Activated CD4-positive, alpha-beta memory T cell treated with anti-CD3 and anti-CD28 coated beads for 36 hours (primary cell): Measurements from ENCODE around the gene CCDC102A. TPM values are rescaled to one million over a fixed set of nuclear protein-coding genes. Genes with fewer than 3 reads are reported as not detected.

Experiments used
- CTCF ChIA-PET: fragments of 350-600 bp; sonication (Branson Sonifier 250); formaldehyde crosslinking; loops from one replicate; lab custom pipeline; 2021; ENCODE audit warnings: antibody characterized with exemption, inconsistent platforms; lab: Charles Lee
- POLR2A ChIA-PET: fragments of 350-600 bp; sonication (Branson Sonifier 250); formaldehyde crosslinking; loops from one replicate; lab custom pipeline; 2021; ENCODE audit warnings: antibody characterized with exemption; lab: Charles Lee
- DNase-seq: peaks from one replicate; pipeline ENCODE4 v3.0.0-alpha.2; 2020
- H3K27ac Mint-ChIP-seq: one replicate; pipeline ENCODE4 v1.8.0; 2021; ENCODE audit warnings: mixed read lengths
- H3K27me3 Mint-ChIP-seq: one replicate; pipeline ENCODE4 v1.8.0; 2021; ENCODE audit warnings: mixed read lengths
- H3K36me3 Mint-ChIP-seq: one replicate; pipeline ENCODE4 v1.8.0; 2021; ENCODE audit warnings: mixed read lengths
- H3K4me1 Mint-ChIP-seq: one replicate; pipeline ENCODE4 v1.8.0; 2021; ENCODE audit warnings: low read depth, mixed read lengths
- H3K4me3 Mint-ChIP-seq: one replicate; pipeline ENCODE4 v1.8.0; 2021; ENCODE audit warnings: mild to moderate bottlenecking, mixed read lengths
- H3K9me3 Mint-ChIP-seq: one replicate; pipeline ENCODE4 v1.8.0; 2021; ENCODE audit warnings: mixed read lengths
- intact Hi-C: fragments of 100-400 bp; cut with micrococcal nuclease; formaldehyde crosslinking; loops from one replicate; pipeline ENCODE4 v1.15.1; 2023
- total RNA-seq, 2 experiments: library from RNA; stranded (reverse); gene quantifications; one replicate each; pipeline ENCODE4 v1.2.3, GENCODE V29; 2021

Gene CCDC102A
- total RNA-seq, 2 experiments from 2014 or later, result 7.0 to 7.9 TPM

DNA sequence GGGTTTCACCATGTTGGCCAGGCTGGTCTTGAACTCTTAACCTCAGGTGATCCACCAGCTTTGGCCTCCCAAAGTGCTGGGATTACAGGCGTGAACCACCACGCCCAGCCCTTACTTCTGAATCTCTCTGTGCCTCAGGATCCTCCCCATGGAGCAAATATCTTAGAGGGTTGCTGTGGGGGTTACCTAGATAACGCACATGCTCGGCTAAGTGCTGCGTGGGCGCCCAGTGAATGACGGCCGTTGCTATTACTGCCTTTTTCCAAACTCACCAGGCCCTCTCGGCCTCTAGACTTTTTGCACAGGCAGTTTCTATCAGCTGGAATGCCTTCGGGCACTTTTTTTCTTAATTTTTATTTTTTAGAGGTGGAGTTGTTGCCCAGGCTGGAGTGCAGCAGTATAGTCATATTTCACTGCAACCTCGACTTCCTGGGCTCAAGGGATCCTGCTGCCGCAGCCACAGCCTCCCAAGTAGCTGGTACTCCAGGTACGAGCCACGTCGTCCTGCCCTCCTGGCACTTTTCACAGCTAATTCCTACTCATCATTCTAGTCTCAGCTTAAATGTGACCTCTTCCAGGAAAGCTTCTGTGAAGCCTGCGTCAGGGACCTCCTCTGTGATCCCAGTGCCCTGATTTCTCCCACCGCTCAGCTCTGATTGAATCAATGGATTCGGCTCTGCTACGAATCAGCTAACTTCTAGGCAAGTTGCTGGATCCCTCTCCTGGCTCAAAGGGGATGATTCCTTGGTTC is 8.6 kb downstream of the CCDC102A start:
- H3K36me3 Mint-ChIP-seq, result peaks cover 3% of the 10 kb centered on the region
- H3K27ac Mint-ChIP-seq, result no peak overlapping the region
- DNase-seq, result no peak
- intact Hi-C loops, result no loop called here
- ChIA-PET POLR2A (interaction anchor here (0.8 kb wide), 1 partner anchor 65 kb away, joined by 4 read pairs; the partner anchor contains the start of gene POLR2C), CTCF (interaction anchor here (0.9 to 1.5 kb wide), 3 partner anchors 8 to 109 kb away, joined by 3 to 10 read pairs (median 6); no protein-coding TSS in a partner anchor)
- no peak overlapping the region for H3K4me3 Mint-ChIP-seq
- no peaks in the 10 kb centered on the region for H3K9me3 Mint-ChIP-seq
- peaks cover 34% of the 10 kb centered on the region for H3K4me1 Mint-ChIP-seq
- no peaks in the 10 kb centered on the region for H3K27me3 Mint-ChIP-seq

DNA sequence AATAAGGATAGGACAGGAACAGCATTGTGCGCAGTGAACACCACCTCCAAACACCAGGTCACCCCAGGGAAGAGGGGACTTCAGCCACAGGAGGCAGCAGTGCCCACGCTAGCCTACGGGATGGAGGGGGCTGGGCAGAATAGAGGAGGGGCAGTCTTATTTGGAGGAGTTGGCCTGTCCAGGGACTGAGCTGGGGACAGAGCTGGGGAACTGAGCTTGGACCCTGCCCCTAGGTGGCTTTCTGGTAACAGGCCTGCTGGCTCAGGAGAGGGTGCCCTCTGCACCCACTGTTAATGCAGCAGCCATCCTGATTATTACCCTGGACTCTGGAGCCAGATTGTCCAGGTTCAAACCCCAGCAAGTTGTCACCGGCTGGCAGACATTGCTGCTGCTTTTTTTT is 9.3 kb downstream of the CCDC102A start:
- H3K36me3 Mint-ChIP-seq, result peaks cover 3% of the 10 kb centered on the region
- POLR2A ChIA-PET, result no interaction called here
- CTCF ChIA-PET, result no interaction called here
- no peak for DNase-seq
- intact Hi-C loops, result no loop called here
- H3K27me3 Mint-ChIP-seq, result no peaks in the 10 kb centered on the region
- no peaks in the 10 kb centered on the region for H3K9me3 Mint-ChIP-seq
- no peak overlapping the region for H3K4me3 Mint-ChIP-seq
- H3K27ac Mint-ChIP-seq, result no peak overlapping the region
- H3K4me1 Mint-ChIP-seq, result peaks cover 28% of the 10 kb centered on the region

DNA sequence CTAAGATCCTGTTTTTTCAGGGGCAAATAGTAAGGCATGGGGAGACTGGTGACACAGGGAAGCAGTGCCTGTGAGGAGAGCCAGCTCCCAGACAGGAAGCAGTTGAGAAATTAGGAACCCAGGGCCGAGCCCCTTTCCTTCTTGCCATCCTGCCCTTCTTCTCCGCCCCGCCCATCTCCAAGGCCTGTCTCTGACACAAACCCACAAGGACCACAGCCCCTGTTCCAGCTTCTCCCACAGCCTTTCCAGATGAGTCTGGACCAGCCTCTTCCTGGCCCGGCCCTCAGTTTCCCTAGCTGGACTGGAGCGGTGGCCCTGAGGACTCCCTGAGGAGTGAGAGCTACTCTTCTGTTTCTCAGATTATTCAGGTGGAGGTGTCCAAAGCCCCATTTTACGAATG is 9.9 kb downstream of the CCDC102A start:
- intact Hi-C loops, result no loop called here
- Mint-ChIP-seq H3K9me3 (no peaks in the 10 kb centered on the region), H3K27me3 (no peaks in the 10 kb centered on the region), H3K4me3 (no peak overlapping the region), H3K4me1 (peaks cover 22% of the 10 kb centered on the region), H3K27ac (no peak overlapping the region), H3K36me3 (peaks cover 3% of the 10 kb centered on the region)
- no peak for DNase-seq
- CTCF ChIA-PET, result interaction anchor here (1.0 kb wide), 1 partner anchor 11 kb away, joined by 4 read pairs; no protein-coding TSS in a partner anchor
- POLR2A ChIA-PET, result no interaction called here

DNA sequence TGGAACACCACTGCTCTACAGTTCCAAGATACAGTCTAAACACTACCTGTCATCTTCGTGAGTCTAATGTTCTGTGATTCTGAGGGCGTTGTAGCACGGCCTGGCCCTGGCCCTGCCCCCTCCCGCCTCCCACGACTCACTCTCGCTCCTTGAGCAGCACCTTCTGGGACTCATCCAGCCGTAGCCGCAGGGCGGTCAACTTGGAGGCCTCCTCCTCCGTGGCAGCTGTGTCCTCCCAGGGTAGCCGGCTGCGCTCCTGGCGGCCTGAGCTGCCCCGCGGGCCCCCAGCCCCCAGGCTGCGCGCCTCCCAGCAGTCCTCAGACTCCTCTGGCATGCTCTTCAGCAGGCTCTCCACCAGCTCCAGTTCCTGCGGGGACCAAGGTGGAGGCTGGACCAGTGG is 10.6 kb downstream of the CCDC102A start:
- no peak overlapping the region for H3K4me3 Mint-ChIP-seq
- DNase-seq, result no peak
- H3K4me1 Mint-ChIP-seq, result peaks cover 15% of the 10 kb centered on the region
- H3K27ac Mint-ChIP-seq, result no peak overlapping the region
- no peaks in the 10 kb centered on the region for H3K27me3 Mint-ChIP-seq
- POLR2A ChIA-PET, result interaction anchor here (0.6 kb wide), 1 partner anchor 290 kb away, joined by 3 read pairs; no protein-coding TSS in a partner anchor
- CTCF ChIA-PET, result interaction anchor here (1.0 kb wide), 1 partner anchor 12 kb away, joined by 4 read pairs; no protein-coding TSS in a partner anchor
- no peaks in the 10 kb centered on the region for H3K9me3 Mint-ChIP-seq
- intact Hi-C loops, result no loop called here
- peaks cover 3% of the 10 kb centered on the region for H3K36me3 Mint-ChIP-seq

DNA sequence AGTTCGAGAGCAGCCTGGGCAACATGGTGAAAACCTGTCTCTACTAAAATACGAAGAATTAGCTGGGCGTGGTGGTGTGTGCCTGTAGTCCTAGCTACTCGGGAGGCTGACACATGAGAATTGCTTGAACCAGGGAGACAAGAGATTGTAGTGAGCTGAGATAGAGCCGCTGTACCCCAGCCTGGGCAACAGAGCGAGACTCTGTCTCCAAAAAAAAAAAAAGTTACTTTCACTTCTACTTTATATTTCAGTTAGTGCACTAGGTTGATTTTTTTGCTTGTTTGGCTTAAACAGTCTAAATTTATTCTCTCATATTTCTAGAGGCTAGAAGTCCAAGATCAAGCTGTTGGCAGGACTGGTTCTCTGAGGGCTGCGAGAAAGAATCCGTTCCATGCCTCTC is 13.4 kb downstream of the CCDC102A start:
- POLR2A ChIA-PET, result interaction anchor here (1.9 kb wide), 1 partner anchor 61 kb away, joined by 4 read pairs; the partner anchor contains the start of gene POLR2C
- intact Hi-C loops, result no loop called here
- Mint-ChIP-seq H3K4me3 (no peak overlapping the region), H3K27ac (no peak overlapping the region), H3K27me3 (no peaks in the 10 kb centered on the region), H3K4me1 (peaks cover 3% of the 10 kb centered on the region), H3K36me3 (no peaks in the 10 kb centered on the region), H3K9me3 (no peaks in the 10 kb centered on the region)
- DNase-seq, result no peak
- CTCF ChIA-PET, result interaction anchor here (0.6 to 2.2 kb wide), 7 partner anchors 44 to 314 kb away, joined by 3 to 12 read pairs (median 4); partner anchors contain the start of gene POLR2C

DNA sequence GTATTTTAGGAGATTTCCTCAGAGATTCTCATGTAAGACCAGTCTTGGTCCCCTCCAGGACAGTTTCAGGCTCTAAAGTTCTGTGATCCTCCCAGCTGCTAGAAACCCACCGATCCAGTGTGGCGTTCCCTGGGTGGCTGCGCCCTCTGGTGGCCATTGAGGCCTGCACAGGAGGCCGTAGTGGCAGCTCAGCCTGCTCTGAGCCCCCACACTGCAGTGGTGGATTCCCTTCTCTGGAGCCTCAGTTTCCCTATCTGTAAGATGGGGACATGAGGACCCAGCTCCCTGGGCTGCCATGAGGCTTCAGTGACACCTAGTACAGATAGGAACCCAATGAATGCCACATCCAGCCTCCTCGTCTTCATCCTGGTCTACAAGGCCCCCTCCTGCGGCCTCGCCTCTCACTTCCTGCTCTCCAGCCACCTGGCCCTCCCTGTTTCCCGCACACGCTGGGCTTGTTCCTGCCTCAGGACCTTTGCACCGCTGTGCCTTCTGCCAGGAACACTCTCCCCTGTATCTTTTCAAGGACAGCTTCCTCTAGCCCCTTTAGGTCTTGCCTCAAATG is 16.5 kb downstream of the CCDC102A start:
- H3K27me3 Mint-ChIP-seq, result no peaks in the 10 kb centered on the region
- no peak overlapping the region for H3K27ac Mint-ChIP-seq
- ChIA-PET CTCF (interaction anchor here (0.6 to 5.3 kb wide), 38 partner anchors 8 to 275 kb away, joined by 3 to 103 read pairs (median 6); partner anchors contain the start of genes ADGRG5, CCDC102A, CIAPIN1 and COQ9), POLR2A (no interaction called here)
- DNase-seq, result peak; percentile 85
- no peaks in the 10 kb centered on the region for H3K9me3 Mint-ChIP-seq
- no peak overlapping the region for H3K4me3 Mint-ChIP-seq
- intact Hi-C loops, result loop anchor here (1.0 kb wide), 3 partner anchors 45 to 220 kb away; no protein-coding TSS in a partner anchor
- no peaks in the 10 kb centered on the region for H3K36me3 Mint-ChIP-seq
- H3K4me1 Mint-ChIP-seq, result peaks cover 3% of the 10 kb centered on the region

DNA sequence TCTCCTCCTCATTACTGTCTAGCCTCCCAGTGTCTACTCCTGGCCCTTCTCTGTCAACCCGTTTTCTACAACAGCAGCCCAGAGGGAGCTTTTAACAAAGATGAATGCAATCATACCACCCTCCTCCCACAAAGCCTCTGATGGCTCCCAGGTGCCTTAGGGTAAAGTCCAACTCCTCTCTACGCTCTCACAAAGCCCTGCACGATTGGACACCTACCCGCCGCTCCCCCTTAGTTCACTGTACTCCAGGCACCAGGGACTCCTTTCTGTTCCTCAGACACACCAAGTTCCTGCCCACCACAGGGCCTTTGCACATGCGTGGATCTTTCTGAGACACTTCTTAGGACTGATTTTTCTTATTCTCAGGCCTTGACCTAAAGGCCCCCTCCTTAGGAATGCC is 17.4 kb downstream of the CCDC102A start:
- Mint-ChIP-seq H3K27me3 (no peaks in the 10 kb centered on the region), H3K9me3 (no peaks in the 10 kb centered on the region), H3K27ac (no peak overlapping the region), H3K4me3 (no peak overlapping the region), H3K36me3 (no peaks in the 10 kb centered on the region), H3K4me1 (peaks cover 3% of the 10 kb centered on the region)
- DNase-seq, result no peak
- ChIA-PET CTCF (interaction anchor here (1.0 to 5.3 kb wide), 13 partner anchors 15 to 218 kb away, joined by 5 to 103 read pairs (median 18); partner anchors contain the start of genes ADGRG5, CCDC102A, DOK4 and POLR2C), POLR2A (no interaction called here)
- intact Hi-C loops, result loop anchor here (1.0 kb wide), 3 partner anchors 44 to 219 kb away; no protein-coding TSS in a partner anchor

DNA sequence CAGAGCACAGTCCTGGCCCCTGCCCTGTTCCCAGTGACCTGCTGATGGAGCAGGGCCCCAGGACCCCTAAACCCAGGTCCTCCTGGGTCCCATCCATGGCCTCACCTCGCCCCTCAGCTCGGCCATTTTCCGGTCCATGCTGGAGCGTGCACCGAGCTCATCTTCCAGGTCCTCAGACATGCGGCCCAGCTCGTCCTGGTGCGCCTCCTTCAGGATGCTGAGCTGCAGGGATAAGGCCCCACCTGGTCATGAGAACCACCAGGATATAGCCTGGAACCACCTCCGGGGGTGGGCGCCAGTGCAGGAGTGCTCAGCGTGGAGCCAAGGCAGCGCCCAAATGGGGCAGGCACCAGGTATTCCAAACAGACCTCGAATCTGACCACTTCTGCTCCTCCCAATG is 17.9 kb downstream of the CCDC102A start:
- POLR2A ChIA-PET, result no interaction called here
- no peaks in the 10 kb centered on the region for H3K36me3 Mint-ChIP-seq
- peaks cover 3% of the 10 kb centered on the region for H3K4me1 Mint-ChIP-seq
- H3K9me3 Mint-ChIP-seq, result no peaks in the 10 kb centered on the region
- H3K27ac Mint-ChIP-seq, result no peak overlapping the region
- DNase-seq, result no peak
- no peak overlapping the region for H3K4me3 Mint-ChIP-seq
- intact Hi-C loops, result no loop called here
- CTCF ChIA-PET, result interaction anchor here (1.0 to 5.3 kb wide), 12 partner anchors 14 to 217 kb away, joined by 4 to 103 read pairs (median 19); partner anchors contain the start of genes ADGRG5, CCDC102A, CIAPIN1 and COQ9
- no peaks in the 10 kb centered on the region for H3K27me3 Mint-ChIP-seq

DNA sequence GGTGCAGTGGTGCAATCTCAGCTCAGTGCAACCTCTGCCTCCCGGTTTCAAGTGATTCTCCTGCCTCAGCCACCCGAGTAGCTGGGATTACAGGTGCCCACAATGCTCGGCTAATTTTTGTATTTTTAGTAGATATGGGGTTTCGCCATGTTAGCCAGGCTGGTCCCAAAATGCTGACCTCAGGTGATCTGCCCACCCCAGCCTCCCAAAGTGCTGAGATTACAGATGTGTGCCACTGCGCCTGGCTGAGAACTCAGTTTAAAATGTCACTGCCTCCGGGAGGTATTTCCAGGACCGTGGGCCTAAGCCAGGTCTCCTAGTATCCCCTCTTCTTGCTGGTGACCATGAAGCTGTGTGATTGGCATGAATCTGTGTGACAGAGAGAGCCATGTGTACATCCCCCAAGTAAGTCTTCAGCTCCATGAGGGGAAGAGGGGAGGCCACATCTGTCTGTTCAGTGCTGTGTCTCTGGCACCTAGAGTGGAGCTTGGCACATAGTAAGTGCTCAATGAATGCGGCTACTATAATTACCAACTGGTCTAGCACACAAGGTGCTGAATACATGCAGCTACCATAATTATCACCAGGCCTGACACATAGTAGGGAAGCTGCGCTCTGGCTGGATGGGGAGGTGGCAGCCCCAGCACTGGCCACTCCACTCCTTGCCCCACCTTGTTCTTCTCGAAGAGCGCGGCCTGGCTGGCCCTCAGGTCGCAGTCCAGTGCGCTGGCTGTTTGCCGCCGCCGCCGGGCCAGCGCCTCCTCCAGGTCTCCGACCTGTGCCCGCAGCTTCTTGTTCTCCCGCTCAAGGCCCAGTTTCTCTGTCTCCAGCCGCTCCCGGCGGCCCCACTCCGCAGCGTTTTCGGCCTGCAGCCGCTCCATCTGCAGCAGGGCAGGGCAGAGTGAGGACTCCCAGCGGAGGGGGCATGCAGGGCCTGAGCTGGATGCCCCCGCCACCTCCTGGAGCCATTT is 18.7 kb downstream of the CCDC102A start:
- no peak overlapping the region for H3K27ac Mint-ChIP-seq
- intact Hi-C loops, result no loop called here
- H3K36me3 Mint-ChIP-seq, result no peaks in the 10 kb centered on the region
- POLR2A ChIA-PET, result no interaction called here
- no peaks in the 10 kb centered on the region for H3K27me3 Mint-ChIP-seq
- H3K4me1 Mint-ChIP-seq, result peaks cover 3% of the 10 kb centered on the region
- no peak overlapping the region for H3K4me3 Mint-ChIP-seq
- no peak for DNase-seq
- CTCF ChIA-PET, result interaction anchor here (0.8 to 5.3 kb wide), 10 partner anchors 31 to 216 kb away, joined by 3 to 103 read pairs (median 15); partner anchors contain the start of genes CIAPIN1, COQ9, DOK4 and POLR2C
- H3K9me3 Mint-ChIP-seq, result no peaks in the 10 kb centered on the region

DNA sequence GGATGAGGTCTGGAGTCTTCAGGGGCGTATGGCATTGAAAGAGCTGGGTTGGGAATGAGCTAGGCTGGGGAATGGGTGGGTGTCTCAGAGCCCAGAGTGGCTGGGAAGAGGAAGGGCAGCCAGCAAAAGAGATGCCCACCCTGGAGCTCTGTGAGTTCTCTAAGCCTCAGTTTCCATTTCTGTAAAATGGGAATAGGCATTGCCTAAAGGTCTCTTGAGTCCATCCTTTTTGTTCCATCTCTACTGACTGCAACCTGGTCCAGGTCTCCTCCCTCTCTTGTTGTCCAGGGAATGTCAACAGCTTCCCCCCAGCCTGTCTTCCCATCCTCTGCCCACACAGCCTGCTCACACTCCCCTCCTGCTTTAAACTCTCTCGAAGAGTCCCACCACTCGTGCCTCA is 19.6 kb downstream of the CCDC102A start:
- no peaks in the 10 kb centered on the region for H3K36me3 Mint-ChIP-seq
- H3K4me3 Mint-ChIP-seq, result no peak overlapping the region
- peaks cover 3% of the 10 kb centered on the region for H3K4me1 Mint-ChIP-seq
- no peak overlapping the region for H3K27ac Mint-ChIP-seq
- intact Hi-C loops, result no loop called here
- no peaks in the 10 kb centered on the region for H3K27me3 Mint-ChIP-seq
- ChIA-PET CTCF (interaction anchor here (1.0 to 5.3 kb wide), 4 partner anchors 41 to 216 kb away, joined by 3 to 103 read pairs (median 26); no protein-coding TSS in a partner anchor), POLR2A (no interaction called here)
- no peak for DNase-seq
- no peaks in the 10 kb centered on the region for H3K9me3 Mint-ChIP-seq

DNA sequence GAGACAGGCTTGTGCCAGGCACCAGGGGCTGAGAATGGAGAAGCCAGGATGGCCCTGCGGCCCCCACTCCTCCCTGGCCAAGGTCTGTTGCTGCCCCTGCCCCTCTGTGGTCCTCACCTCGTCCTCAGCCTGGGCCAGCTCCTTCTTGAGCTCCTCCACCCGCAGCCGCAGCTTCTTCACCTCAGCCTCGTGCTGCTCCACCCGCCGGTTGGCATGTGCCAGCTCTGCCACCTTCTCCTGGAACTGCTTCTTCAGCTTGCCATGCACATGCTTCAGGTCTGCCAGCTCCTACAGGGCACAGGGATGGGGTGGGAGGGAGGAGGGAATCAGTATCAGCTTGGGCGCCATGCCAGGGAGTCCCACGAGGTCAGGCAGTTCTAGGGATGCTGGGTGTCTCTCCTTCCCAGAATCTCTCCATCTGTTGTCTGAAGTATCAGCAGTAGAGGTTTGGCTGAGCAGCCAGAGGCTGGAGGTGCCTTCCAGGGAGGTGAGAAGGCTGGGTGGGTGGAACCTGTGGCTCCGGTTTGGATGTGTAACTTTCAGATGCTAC is 20.1 kb downstream of the CCDC102A start:
- Mint-ChIP-seq H3K27ac (no peak overlapping the region), H3K9me3 (no peaks in the 10 kb centered on the region), H3K36me3 (no peaks in the 10 kb centered on the region), H3K27me3 (no peaks in the 10 kb centered on the region), H3K4me1 (peaks cover 3% of the 10 kb centered on the region), H3K4me3 (no peak overlapping the region)
- no peak for DNase-seq
- intact Hi-C loops, result no loop called here
- CTCF ChIA-PET, result interaction anchor here (1.0 to 5.3 kb wide), 4 partner anchors 41 to 215 kb away, joined by 3 to 103 read pairs (median 26); no protein-coding TSS in a partner anchor
- POLR2A ChIA-PET, result no interaction called here
